Right atrium auricular region (tissue), 2 donors: ENCODE results near the gene KCNMA1. TPM values are rescaled to one million over a fixed set of nuclear protein-coding genes. Genes with fewer than 3 reads are reported as not detected.
"Not testable (repeated sequence)": the region's sequence is repeated elsewhere in the genome, so short reads cannot be mapped to it uniquely, and the experiment has no call there.

ENCODE experiments used
- DNase-seq: peaks from one replicate; pipeline ENCODE4 v3.0.0-alpha.2; 2019; ENCODE audit warnings: low spot score
- H3K27ac ChIP-seq, 2 donors: fragments of 200-600 bp; sonication (generic); 1 replicate in 1 of 2; 2 replicates in 1 of 2; pipeline ENCODE4 v1.5.1; 2016 to 2019
- H3K27me3 ChIP-seq, 2 donors: fragments of 200-600 bp; sonication (generic); one replicate each; pipeline versions ENCODE4 v1.5.1 to v1.6.0; 2017 to 2019
- H3K36me3 ChIP-seq: fragments of 200-600 bp; sonication (generic); one replicate; pipeline ENCODE4 v1.5.1; 2016
- H3K4me1 ChIP-seq, 2 donors: fragments of 200-600 bp; sonication (generic); one replicate each; pipeline versions ENCODE4 v1.5.1 to v1.6.0; 2017 to 2019
- H3K4me3 ChIP-seq, 2 donors: fragments of 200-600 bp; sonication (generic); 1 replicate in 1 of 2; 2 replicates in 1 of 2; pipeline ENCODE4 v1.5.1; 2017 to 2019; ENCODE audit warnings: mild to moderate bottlenecking in 1 of 2, moderate library complexity in 1 of 2
- H3K9me3 ChIP-seq, 2 donors: fragments of 200-600 bp; sonication (generic); one replicate each; pipeline ENCODE4 v1.5.1; 2019
- total RNA-seq, 2 donors: library from RNA; depleted of rRNA; stranded (reverse); fragments of >200 nt; gene quantifications; one replicate each; pipeline ENCODE4 v1.1.0, GENCODE V29; 2016
- TF ChIP-seq, protein P1 (sequence below), 2 donors: fragments of 200-600 bp; sonication (generic); IDR thresholded peaks; one replicate each; pipeline ENCODE4 v1.5.1; 2019; ENCODE audit warnings: antibody characterized with exemption in 2 of 2

KCNMA1 gene
- total RNA-seq, 2 donors from 2014 or later: 2.3 to 3.5 TPM

DNA sequence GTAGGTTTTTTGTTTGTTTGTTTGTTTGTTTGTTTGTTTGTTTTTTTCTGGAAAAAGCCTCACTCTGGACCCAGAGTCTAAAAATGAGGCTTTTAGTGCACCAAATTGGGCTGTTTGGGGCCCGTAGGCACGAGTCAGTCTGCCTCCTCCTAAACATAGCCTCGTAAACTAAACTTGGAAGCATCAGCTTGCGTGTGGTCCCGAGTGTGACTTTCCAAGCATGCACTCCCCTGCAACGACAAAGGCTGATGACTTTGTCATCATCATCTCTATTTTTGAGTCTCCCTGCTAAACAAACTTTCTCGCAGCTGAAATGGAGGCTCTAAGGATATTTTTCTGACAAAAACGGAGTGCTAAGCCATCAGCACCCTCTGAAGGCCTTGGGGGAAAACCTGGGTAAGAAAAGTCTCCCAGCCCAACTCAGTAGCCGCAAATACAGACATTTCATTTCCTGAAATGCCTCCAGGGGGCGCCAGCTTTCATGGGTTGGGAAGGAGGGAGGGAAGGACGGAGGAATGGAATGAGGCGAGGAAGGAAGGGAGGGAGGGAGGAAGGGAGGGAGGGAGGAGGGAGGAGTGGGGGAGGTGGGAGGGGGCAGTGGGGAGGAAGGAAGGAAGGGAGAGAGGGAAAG, 245.9 kb downstream of the KCNMA1 start:
- peaks cover 0 to 24% of the 10 kb centered on the region in 2 donors for H3K4me1 ChIP-seq
- no peak overlapping the region for H3K4me3 ChIP-seq
- TF ChIP-seq, protein P1, sequence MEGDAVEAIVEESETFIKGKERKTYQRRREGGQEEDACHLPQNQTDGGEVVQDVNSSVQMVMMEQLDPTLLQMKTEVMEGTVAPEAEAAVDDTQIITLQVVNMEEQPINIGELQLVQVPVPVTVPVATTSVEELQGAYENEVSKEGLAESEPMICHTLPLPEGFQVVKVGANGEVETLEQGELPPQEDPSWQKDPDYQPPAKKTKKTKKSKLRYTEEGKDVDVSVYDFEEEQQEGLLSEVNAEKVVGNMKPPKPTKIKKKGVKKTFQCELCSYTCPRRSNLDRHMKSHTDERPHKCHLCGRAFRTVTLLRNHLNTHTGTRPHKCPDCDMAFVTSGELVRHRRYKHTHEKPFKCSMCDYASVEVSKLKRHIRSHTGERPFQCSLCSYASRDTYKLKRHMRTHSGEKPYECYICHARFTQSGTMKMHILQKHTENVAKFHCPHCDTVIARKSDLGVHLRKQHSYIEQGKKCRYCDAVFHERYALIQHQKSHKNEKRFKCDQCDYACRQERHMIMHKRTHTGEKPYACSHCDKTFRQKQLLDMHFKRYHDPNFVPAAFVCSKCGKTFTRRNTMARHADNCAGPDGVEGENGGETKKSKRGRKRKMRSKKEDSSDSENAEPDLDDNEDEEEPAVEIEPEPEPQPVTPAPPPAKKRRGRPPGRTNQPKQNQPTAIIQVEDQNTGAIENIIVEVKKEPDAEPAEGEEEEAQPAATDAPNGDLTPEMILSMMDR (IDR thresholded peaks at IDR 0.05): peak; percentile 59 to 68
- H3K27ac ChIP-seq: peak overlapping the region in 1 of 2 donors; percentile 27
- H3K36me3 ChIP-seq: no peaks in the 10 kb centered on the region
- H3K27me3 ChIP-seq: no peaks in the 10 kb centered on the region
- peak; percentile 78 for DNase-seq
- no peaks in the 10 kb centered on the region for H3K9me3 ChIP-seq

DNA sequence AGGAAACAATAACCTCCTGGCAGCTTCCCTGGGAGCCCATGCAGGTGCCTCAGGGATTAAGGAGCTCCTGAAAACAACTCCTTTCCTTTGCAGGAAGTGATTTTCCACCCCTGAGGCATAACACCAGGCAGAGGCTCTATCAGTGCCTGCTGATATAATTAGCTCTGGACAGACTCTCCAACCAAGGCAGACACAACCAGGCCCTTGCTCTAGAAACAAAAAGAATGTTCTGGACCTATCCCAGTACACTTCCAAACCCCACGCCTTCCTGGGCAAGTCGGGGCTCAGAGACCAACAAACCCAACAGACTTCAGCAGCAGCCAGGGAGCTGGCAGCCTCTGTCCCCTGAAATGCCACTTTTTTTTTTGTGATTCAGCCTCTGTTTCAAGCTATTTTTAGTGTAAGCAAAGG, 247.1 kb downstream of the KCNMA1 start:
- Histone ChIP-seq H3K4me3 (no peak overlapping the region), H3K27ac (peak overlapping the region in 1 of 2 donors; percentile 27)

DNA sequence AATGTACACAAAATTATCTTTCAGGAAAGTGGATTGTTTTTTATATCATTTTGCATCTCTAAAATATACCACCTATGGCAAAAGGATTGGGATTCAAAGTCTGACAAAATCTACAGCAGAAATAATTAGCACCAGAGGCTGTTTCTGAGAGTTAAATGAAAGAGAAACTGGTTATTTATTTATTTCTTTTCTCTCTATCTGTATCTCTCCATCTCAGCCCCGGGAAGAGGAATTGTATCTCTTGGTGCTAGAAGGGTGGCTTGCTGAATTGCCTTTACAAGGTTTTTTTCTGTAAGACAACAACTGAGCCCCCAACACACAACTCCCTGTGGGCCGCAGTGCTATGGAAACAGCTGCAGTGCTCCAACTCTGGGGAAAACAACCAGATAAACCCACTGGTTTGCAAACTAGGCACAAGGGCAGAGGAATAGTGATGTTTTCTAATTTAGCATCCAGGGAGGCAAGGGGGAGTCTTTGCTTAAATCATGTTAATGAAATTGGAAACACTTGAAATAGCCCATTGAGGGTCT, 249.0 kb downstream of the KCNMA1 start:
- H3K4me3 ChIP-seq: no peak overlapping the region
- no peaks in the 10 kb centered on the region for H3K27me3 ChIP-seq
- no peaks in the 10 kb centered on the region for H3K36me3 ChIP-seq
- DNase-seq: no peak
- H3K9me3 ChIP-seq: no peaks in the 10 kb centered on the region
- peaks cover 0 to 24% of the 10 kb centered on the region in 2 donors for H3K4me1 ChIP-seq
- TF ChIP-seq, protein P1 (IDR thresholded peaks at IDR 0.05): no peak
- no peak overlapping the region for H3K27ac ChIP-seq

More for the DNA sequence above, 247.1 kb downstream of the KCNMA1 start:
- DNase-seq: no peak
- Histone ChIP-seq H3K4me1 (peaks cover 0 to 24% of the 10 kb centered on the region in 2 donors), H3K9me3 (no peaks in the 10 kb centered on the region), H3K27me3 (no peaks in the 10 kb centered on the region), H3K36me3 (no peaks in the 10 kb centered on the region)
- TF ChIP-seq, protein P1 (IDR thresholded peaks at IDR 0.05): no peak

DNA sequence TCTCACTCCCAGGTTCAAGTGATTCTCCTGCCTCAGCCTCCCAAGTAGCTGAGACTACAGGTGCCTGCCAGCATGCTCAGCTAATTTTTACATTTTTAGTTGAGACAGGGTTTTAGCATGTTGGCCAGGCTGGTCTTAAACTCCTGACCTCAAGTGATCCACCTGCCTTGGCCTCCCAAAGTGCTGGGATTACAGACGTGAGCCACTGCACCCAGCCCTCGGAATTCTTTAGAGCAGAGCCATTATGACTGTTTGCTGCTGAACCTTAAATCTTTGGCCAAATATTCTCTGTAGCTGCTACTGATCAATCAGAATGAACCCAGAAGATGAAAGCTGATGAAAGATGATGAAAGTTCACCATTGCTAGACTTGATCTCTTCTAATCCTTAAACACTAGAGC, 249.9 kb downstream of the KCNMA1 start:
- not testable (repeated sequence) for H3K27ac ChIP-seq, DNase-seq

DNA sequence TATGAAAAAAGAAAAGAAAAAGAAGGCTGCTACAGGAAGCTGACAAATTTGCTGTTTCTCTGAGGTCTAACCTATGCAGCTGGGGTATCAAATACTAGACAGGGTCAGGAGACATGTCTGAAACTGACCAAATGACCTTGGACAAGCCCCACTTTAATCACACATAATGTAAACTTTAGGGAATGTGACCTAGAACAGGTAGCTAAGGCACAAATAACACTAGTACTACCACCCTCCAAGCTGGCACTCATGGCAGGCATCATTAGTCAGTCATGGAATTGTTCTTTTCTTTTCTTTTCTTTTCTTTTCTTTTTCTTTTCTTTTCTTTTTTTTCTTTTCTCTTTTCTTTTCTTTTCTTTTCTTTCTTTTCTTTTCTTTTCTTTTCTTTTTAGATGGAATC, 250.4 kb downstream of the KCNMA1 start:
- DNase-seq: no peak
- Histone ChIP-seq H3K4me3 (no peak overlapping the region), H3K27ac (no peak overlapping the region), H3K4me1 (peaks cover 0 to 19% of the 10 kb centered on the region in 2 donors), H3K9me3 (no peaks in the 10 kb centered on the region), H3K36me3 (no peaks in the 10 kb centered on the region), H3K27me3 (no peaks in the 10 kb centered on the region)
- TF ChIP-seq, protein P1 (IDR thresholded peaks at IDR 0.05): no peak

More for the DNA sequence above, 249.9 kb downstream of the KCNMA1 start:
- H3K4me1 ChIP-seq: peaks cover 0 to 24% of the 10 kb centered on the region in 2 donors
- H3K4me3 ChIP-seq, H3K9me3 ChIP-seq, H3K36me3 ChIP-seq, H3K27me3 ChIP-seq: not testable (repeated sequence)

DNA sequence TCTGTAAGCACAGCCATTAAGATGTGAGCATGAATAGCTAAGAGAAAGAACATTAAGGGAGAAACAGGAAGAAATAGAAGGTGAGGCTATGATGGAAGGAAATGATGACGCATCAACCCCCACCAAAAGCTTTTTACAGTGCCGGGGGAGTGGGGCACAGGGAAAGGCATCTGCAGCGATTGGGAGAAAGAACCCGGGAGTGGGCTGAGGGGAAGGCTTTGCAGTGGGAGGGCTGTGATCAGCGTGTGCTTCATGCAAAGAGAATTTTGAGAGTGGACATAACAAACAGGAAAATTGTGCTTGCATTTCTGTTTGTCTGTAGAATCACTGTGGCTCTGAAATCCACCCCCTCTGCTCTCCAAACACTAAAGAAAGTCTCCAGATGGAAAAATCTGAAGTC, 250.8 kb downstream of the KCNMA1 start:
- TF ChIP-seq, protein P1 (IDR thresholded peaks at IDR 0.05): no peak
- peaks cover 0 to 17% of the 10 kb centered on the region in 2 donors for H3K4me1 ChIP-seq
- H3K36me3 ChIP-seq: no peaks in the 10 kb centered on the region
- no peaks in the 10 kb centered on the region for H3K9me3 ChIP-seq
- DNase-seq: no peak
- H3K27ac ChIP-seq: no peak overlapping the region
- no peak overlapping the region for H3K4me3 ChIP-seq
- H3K27me3 ChIP-seq: no peaks in the 10 kb centered on the region
